Subcutaneous adipose tissue (tissue), 4 donors: ENCODE data around the gene NHEJ1. TPM values are rescaled to one million over a fixed set of nuclear protein-coding genes. Genes with fewer than 3 reads are reported as not detected.

Experiments used
- small RNA-seq: library from RNA; depleted of rRNA; stranded (forward); fragments of <200 nt; gene quantifications from one replicate; pipeline ENCODE3, GENCODE V24; 2016
- total RNA-seq, 4 donors: library from RNA; depleted of rRNA; stranded (reverse); fragments of >200 nt; gene quantifications; one replicate each; pipeline ENCODE4 v1.1.0, GENCODE V29; 2016
- TF ChIP-seq, protein P1 (sequence below): fragments of 450-650 bp; IDR thresholded peaks from one replicate; pipeline ENCODE4 v1.5.1; 2016; ENCODE audit warnings: low read depth, mild to moderate bottlenecking, control low read depth, antibody characterized with exemption, moderate library complexity

NHEJ1 gene
- total RNA-seq, 4 donors from 2014 or later, result 14.3 to 27.7 (median 19.4) TPM

GRCh38 chr2:219026946-219027345, 133.7 kb downstream of the NHEJ1 start:
- TF ChIP-seq, protein P1, sequence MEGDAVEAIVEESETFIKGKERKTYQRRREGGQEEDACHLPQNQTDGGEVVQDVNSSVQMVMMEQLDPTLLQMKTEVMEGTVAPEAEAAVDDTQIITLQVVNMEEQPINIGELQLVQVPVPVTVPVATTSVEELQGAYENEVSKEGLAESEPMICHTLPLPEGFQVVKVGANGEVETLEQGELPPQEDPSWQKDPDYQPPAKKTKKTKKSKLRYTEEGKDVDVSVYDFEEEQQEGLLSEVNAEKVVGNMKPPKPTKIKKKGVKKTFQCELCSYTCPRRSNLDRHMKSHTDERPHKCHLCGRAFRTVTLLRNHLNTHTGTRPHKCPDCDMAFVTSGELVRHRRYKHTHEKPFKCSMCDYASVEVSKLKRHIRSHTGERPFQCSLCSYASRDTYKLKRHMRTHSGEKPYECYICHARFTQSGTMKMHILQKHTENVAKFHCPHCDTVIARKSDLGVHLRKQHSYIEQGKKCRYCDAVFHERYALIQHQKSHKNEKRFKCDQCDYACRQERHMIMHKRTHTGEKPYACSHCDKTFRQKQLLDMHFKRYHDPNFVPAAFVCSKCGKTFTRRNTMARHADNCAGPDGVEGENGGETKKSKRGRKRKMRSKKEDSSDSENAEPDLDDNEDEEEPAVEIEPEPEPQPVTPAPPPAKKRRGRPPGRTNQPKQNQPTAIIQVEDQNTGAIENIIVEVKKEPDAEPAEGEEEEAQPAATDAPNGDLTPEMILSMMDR, result no peak

DNA sequence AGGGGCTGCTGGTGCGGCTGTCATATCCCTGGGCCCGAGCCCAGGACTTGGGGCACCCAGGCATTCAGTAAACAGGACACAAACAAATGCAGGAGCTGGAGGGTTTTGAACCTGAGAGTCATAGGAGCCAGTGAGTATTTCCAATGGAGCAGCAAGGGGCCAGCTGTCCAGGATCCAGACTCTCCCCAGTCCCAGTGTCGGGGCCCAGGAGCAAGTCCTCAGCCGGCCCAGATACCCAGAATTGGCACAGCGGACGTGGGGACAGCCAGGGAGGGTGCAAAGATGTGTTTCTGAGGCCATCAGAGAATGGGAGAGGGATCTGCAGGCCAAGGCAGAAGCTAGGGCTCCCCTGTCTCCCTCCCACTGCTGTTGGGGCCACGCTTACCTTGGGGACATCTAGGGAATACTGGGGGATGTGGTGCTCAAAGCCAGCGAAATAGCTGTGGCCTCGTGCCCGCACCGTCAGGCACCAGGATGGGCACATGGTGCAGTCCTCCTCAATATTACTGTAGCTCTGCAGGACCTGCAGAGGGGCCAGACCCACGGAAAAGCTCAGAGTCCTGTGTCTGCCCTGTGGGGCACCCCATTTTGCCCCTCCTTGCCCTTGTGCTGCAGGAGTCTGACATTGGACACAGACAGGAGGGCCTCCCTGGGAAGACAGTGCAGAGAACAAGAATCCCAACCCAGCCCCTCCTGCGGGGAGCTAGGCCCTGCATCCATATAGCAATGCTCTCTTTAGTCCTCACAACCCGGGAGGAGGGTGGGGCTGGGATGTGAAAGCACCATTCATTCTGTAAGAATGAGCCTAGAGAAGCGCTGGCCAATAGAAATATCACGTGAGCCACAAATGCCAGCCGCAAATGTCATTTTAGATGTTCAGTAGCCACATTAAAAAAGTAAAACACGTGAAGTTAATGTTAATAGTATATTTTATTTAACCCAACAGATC, 134.7 kb downstream of the NHEJ1 start:
- TF ChIP-seq, protein P1, result no peak

Small RNA genes within 50 kb of the gene (small RNA-seq; reads per million reads assigned to genes)
- gene MIR3131 (not detected), gene RN7SL764P (not detected)

Other genes with a start within 250 kb of the NHEJ1 start
- gene CDK5R2, start 201.1 kb downstream of the NHEJ1 start, total RNA-seq, result not detected
- gene FEV, start 175.6 kb downstream of the NHEJ1 start, total RNA-seq, result not detected
- gene CRYBA2, start 167.4 kb downstream of the NHEJ1 start, total RNA-seq, result not detected
- gene CFAP65, start 119.3 kb downstream of the NHEJ1 start, total RNA-seq, result not detected
- under 1 TPM in 1 of 4 donors, not detected in 3; 0.33 TPM for gene IHH, start 99.9 kb downstream of the NHEJ1 start, total RNA-seq
- gene SLC23A3, start 9.2 kb upstream of the NHEJ1 start, total RNA-seq, result under 1 TPM; 0.38 to 0.82 (median 0.67) TPM
- gene CNPPD1, start 16.1 kb upstream of the NHEJ1 start, total RNA-seq, result 10 to 100 TPM; 35.9 to 55.5 (median 44.2) TPM
- gene RETREG2, start 17.5 kb upstream of the NHEJ1 start, total RNA-seq, result 10 to 100 TPM; 30.7 to 67.0 (median 62.9) TPM
- 10 to 100 TPM; 28.0 to 60.3 (median 43.7) TPM for gene ZFAND2B, start 46.0 kb upstream of the NHEJ1 start, total RNA-seq
- gene ABCB6, start 58.1 kb upstream of the NHEJ1 start, total RNA-seq, result 10 to 100 TPM in 3 of 4 donors, 1 to 10 TPM in 1; 8.2 to 31.6 (median 24.7) TPM
- gene ATG9A, start 68.8 kb upstream of the NHEJ1 start, total RNA-seq, result 10 to 100 TPM; 29.0 to 54.1 (median 30.3) TPM
- gene ANKZF1, start 69.0 kb upstream of the NHEJ1 start, total RNA-seq, result 10 to 100 TPM; 16.8 to 62.5 (median 52.7) TPM
- gene GLB1L, start 84.6 kb upstream of the NHEJ1 start, total RNA-seq, result 10 to 100 TPM in 3 of 4 donors, 1 to 10 TPM in 1; 2.9 to 12.2 (median 11.0) TPM
- 10 to 100 TPM; 13.7 to 22.2 (median 15.4) TPM for gene STK16, start 84.7 kb upstream of the NHEJ1 start, total RNA-seq
- gene TUBA4B, start 92.4 kb upstream of the NHEJ1 start, total RNA-seq, result not detected
- gene TUBA4A, start 93.1 kb upstream of the NHEJ1 start, total RNA-seq, result 10 to 100 TPM in 2 of 4 donors, 1 to 10 TPM in 2; 7.2 to 31.8 (median 9.2) TPM
- 10 to 100 TPM; 44.7 to 77.0 (median 51.1) TPM for gene DNAJB2, start 118.6 kb upstream of the NHEJ1 start, total RNA-seq
- not detected for gene PTPRN, start 148.6 kb upstream of the NHEJ1 start, total RNA-seq
- gene RESP18, start 171.9 kb upstream of the NHEJ1 start, total RNA-seq, result not detected
- gene DNPEP, start 227.1 kb upstream of the NHEJ1 start, total RNA-seq, result 10 to 100 TPM; 45.0 to 98.5 (median 54.1) TPM